Measurements from ENCODE around the gene FAM241A.

FAM241A gene

DNA sequence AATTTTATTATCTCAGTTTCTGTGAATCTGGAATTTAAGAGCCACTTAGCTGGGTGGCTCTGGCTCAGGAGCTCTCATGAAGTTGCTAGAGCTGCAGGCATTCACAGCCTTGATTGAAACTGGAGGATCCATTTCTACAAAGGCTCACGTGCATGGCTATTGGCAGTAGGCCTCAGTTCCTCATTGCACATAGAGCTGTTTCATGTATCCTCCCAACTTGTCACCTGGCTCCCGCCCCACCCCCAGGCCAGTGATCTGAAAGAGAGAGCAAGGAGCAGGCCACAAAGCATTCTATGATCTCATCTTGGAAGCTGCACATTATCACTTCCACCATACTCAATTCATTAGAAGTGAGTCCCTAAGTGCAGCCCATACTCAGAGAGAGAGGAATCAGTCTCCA lies 67.8 kb downstream of the FAM241A start:
- peak in 1 of 56 donors; percentile 6 for DNase-seq

- no peak for DNase-seq
These were observed 68.6 kb downstream of the FAM241A start for GRCh38 chr4:112213856-112214255.

GRCh38 chr4:112214390-112215264 lies 69.4 kb downstream of the FAM241A start:
- DNase-seq: no peak

DNA sequence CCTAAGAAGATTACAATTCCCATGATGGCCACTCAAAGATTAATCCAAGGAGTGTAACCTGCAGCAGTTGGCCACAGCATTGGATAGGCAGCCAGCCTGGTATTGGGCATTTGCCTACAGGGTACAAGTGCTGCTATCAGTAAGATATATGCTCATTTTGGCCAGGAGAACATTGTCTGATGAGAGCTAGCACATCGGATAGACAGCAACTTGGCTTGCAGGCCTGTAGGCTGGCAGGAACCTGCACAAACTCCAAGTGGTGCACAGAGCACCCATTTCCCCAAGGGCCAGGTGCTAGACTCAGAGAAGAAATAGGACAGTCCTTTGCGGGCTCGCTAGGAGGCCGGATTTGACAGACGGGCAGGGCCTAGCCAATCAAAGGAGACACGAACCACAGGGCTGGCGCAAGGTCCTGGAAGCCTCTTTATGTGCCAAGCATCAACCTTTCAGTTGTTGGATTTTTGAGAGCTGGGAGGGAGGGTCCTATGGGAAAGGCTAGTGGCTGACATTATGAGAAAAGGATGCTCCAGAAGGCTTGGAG lies 74.6 kb downstream of the FAM241A start:
- DNase-seq: no peak

DNA sequence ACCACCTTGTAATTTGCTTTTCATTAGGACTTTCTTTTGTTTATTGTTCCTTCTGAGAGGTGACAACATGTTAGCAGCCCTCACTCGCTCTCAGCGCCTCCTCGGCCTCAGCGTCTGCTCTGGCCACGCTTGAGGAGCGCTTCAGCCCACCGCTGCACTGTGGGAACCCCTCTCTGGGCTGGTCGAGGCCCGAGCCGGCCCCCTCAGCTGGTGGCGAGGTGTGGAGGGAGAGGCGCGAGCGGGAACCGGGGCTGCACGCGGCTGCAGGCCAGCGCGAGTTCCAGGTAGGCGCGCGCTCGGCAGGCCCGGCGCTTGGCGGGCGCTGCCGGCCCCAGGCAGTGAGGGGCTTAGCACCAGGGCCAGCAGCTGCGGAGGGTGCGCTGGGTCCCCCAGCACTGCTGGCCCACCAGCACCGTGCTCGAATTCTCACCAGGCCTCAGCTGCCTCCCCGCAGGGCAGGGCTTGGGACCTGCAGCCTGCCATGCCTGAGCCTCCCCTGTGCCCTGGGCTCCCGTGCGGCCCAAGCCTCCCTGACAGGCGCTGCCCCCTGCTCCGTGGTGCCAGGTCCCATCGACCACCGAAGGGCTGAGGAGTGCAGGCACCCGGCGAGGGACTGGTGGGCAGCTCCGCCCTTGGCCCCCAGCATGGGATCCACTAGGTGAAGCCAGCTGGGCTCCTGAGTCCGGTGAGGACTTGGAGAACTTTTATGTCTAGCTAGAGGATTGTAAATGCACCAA lies 77.1 kb downstream of the FAM241A start:
- no peak for DNase-seq

DNA sequence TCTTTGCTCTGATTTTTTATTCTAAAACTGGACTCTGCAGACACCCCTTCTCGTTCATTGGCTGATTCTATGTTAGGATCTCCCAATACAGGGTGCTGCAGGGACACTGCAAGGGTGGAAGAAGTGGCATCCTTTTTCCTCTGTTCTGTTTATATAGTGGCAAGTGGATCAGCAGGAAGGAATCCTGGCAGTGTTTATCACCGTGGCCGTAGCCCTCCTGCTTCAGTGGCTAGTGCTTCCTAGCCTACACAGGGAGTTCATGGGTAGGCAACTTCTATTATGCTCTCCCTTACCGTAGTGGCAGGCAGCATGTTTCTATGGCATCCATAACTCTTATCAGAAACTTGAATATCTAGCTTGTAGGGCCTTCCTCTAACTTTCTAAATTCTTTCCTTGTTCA lies 79.9 kb downstream of the FAM241A start:
- DNase-seq: no peak

GRCh38 chr4:112230879-112231778 lies 85.9 kb downstream of the FAM241A start:
- DNase-seq: peak; percentile 79 to 99 (median 96)

GRCh38 chr4:112231779-112232713 lies 86.8 kb downstream of the FAM241A start, which contains the start of gene AP1AR:
Gene AP1AR (plus strand): TSS chr4:112231787. CDS start chr4:112232092, 305 bp downstream.
- peak in 54 of 56 donors; percentile 27 to 88 (median 72) for DNase-seq

- DNase-seq: peak in 37 of 56 donors; percentile 1 to 84 (median 29)
These were observed 89.8 kb downstream of the FAM241A start for GRCh38 chr4:112234952-112235609.

GRCh38 chr4:112236040-112236439 lies 90.8 kb downstream of the FAM241A start:
- no peak for DNase-seq

- no peak for DNase-seq
These were observed 93.6 kb downstream of the FAM241A start for GRCh38 chr4:112238833-112239232.

Data from amygdala (tissue), 56 donors.